SKM-1 (cell line): ENCODE results near the gene CBLC.

Experiments
- DNase-seq: peaks from one replicate; lab custom pipeline; 2025; ENCODE audit not compliant: unreplicated experiment; lab: John Stamatoyannopoulos, UW

The CBLC gene

DNA sequence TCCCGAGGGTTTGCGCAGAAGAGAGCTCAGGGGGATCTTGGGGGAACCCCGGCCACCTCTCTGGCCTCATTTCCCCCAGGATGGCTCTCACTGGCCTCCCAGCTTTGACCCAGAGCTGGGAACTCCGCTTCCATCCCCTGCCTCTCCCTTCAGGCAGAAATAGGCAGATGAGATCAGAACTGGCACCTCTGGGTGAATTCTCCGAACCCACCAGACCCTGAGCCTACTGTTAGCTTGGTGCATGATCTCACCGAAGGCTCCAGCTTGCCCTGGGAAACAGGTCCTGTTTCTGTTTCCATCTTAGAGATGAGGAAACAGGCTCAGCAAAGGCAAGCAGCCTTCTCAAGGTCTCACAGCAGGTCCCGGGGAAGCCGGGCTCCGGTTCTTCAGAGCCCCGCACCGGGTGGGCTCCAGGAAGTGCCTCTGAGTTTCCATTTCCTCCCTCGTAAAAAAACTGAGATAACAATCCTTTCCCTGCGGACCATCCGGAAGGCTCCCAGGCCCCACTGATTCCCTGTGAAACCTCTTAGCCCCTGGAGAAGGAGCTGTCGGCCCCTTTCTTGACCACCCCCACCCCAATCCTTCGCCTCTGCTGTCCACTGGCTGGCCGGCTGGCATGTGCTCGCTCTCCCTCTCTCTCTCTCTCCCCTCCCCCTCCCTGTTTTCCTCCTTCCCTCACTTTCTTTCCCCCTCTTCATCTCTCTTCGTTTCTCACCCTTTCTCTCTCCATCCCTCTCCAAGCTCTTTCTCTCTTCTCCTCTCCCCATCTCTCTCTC lies 70.5 kb downstream of the CBLC start:
- no peak for DNase-seq

DNA sequence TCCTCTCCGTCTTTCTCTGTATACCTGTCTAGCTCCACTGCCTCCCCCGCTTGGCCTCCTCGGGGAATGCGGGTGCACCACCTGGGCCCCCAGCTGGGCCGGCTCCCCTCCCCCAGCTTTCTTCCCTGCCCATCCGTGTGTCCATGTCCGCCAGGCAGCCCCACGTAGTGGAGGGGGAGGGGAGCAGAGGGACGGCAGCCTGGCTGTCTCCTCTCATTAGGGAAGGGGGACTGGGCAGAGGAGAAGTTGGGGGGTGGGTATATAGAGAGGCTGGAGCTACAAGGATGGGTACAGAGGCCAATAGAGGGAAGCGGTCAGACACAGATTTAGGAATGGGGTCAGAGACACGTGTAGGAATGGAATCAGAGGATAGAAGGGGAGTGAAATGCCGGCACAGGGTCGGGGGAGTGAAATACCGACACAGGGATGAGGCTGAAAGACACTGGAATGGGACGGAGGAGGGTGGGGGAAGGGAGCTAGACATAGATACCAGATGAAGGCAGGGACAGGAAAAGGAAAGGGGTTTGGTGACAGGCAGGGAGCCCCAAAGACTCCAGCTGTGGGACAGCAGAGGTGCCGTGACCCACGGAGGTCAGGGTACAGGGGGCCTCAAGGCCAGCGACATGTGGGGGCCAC lies 71.2 kb downstream of the CBLC start:
- DNase-seq: no peak
